HPDE6-E6E7 (cell line): ENCODE data around the gene SYNE3.
A peak's percentile ranks its signal among the peaks of the same experiment; 100 is the strongest.
"Not testable (repeated sequence)": the region's sequence is repeated elsewhere in the genome, so short reads cannot be mapped to it uniquely, and the experiment has no call there.

Experiments
- DNase-seq: peaks from one replicate; pipeline ENCODE4 v3.0.0; 2011; ENCODE audit warnings: missing footprints; ENCODE audit errors: extremely low spot score

The SYNE3 gene

GRCh38 chr14:95523815-95524448 lies 7.5 kb upstream of the SYNE3 start:
- no peak for DNase-seq

DNA sequence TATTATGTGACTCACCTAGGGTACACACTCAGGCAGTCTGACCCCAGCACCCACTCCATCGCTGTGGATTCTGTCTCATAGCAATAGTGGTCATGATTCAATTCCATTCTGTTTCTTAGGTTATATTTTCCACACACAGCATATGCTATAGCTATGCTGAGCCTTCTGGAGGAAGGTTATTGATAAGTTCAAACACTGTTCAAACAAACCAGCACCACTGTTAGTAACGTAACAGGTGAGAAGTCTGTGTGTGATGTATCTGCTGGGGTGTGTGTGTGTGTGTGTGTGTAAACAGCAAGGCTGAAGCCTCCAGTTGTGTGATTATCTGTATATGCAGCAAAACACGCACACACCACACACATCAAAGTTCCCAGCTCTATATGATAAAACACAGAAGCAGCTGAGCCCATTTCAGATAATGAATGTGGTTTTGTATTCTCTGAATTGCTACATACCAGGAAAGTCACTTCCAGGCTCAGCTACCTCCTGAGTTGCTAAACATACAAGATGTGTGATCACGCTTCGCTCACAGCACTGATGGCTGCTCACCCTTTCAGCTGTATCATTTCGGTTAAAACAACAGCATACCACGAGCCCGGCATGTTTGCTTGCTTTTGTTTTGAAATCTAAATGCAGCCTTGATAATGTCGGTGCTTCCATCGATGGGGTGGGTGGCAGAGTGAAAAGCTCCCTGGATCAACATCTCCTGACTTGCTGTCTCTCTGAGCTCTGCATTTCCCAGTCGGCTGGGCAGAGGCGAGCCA lies 6.8 kb upstream of the SYNE3 start:
- no peak for DNase-seq

DNA sequence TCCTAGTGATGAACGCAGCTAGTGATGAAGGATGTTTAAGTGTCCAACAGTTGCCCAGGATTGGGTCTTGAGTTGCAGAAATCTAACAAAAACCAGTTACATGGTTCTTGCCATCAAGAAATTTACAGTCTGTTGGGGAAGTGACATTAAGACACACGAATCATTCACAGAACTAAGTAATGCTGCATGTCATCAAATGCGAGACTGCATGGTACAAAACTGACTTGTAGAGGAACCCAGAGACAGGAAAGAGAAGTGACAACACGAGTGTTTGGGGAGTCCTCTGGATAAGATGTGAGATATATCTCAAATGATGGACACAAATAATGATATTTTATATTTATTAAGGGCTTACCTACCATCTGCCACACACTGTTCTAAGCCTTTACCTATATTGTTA lies 6.1 kb upstream of the SYNE3 start:
- DNase-seq: no peak

DNA sequence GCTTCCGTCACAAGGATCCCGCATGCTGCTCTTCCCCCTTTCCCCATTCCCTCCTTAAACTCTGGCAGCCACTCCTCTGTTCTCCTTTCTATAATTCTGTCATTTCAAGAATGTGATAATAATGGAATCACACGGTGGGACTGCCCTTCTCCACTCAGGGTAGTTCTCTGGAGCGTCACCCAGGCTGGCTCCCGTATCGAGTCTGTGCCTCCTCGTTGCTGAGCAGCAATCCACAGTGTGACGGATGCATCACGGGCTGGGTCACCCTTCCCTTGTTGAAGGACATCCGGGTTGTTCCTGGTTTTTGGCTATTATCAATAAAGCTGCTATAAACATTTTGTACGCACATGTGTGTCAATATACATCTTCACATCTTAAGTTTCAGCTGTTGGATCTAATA lies 5.7 kb upstream of the SYNE3 start:
- DNase-seq: no peak

- DNase-seq: no peak
Observed at GRCh38 chr14:95521001-95521400, 4.6 kb upstream of the SYNE3 start.

- no peak for DNase-seq
Observed at GRCh38 chr14:95520346-95520745, 3.9 kb upstream of the SYNE3 start.

- no peak for DNase-seq
Observed at GRCh38 chr14:95519699-95520098, 3.2 kb upstream of the SYNE3 start.

DNA sequence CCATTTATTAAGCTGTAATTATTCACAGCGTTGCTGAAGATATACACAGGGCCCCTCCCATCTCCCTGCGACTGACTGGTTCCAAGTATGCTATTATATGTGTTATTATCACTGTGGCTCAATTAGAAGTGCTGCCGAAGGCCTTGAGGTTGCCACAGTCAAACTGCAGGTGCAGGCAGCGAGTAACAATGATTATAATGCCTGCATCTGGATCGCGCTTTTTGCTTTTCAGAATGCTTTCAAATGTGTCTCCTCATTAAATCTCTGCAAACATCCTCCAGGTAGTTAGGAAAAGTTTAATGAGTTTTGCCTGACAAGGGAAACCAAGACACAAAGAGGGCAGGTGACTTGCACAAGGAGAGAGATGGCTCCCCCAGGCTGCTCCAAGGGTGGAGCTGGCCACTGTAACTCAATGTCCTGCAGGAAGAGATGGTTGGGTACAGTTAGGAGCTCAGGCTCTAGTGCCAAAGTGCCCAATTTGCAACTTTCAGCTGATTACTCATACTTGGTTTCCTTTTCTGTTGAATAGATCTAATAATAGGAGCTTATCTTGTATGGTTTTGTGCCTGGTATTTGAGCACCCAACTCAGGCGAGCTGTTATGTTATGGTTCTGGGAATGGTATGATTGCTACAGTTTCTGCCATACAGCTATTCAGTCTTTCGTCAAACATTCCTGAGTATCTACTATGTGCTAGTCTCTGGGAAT lies 1.7 kb upstream of the SYNE3 start:
- DNase-seq: no peak

DNA sequence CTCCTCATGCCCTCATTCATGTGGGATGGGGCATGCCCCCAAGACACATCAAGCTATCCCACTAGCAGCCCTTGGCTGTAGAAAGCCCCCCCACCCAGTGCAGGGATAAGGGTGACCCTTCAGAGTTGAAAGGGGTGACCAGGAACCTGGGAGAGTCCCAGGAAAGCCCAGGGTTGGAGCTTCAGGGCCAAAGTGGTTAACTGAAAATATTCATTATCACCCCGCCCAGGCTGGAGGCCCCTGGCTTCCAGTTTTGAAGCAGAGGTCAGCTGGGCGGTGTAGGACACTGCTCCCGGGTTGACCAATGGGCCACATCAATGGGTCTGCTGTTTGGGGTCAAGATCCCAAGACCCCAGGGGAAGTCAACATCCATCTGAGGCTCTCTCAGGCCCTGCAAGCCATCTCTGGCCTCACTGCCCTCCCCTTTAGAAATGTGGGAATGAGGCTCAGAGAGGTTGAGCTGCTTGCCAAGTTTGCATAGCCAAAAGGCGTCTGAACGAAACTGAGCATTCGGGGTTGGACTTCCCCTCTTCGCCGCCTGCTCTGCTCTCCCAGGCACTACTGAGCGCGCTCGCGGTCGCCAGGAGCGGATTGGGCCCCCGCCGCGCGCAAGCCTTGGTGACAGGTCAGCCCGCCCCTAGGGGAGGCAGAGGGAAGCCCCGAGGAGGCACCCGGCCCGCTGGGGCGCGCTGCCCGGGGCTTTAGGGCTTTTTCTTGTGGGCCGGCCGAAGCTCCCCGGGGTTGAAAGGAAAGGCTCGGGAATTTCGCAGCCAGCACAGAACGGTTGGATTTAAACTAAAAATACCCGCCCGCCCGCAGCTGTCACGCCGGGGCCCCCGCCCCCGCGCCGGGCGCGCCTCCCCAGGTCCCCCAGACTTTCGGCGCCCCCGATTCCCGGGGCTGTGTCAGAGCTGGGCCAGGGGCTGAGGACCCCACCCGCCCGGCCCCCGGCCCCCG lies 576 bp downstream of the SYNE3 start:
- no peak for DNase-seq

DNA sequence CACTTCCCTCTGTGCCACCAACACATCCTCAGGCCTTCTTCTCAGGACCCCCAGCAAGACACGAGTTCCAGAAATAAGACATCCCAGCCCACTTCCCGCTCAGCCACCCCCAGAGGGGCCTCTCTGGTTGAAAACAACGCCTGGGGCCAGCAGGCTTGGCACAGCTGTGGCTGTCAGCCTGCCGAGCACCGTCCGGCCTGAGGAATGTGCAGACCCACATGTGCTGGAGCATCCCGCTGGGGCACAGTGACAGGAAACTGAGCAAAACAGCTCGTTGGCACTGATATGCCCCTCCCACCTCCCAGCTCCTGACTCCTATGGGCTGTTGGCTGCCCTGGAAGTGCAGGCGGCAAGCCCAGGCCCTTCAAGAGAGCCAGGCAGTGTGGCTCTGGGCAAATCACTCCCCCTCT lies 1.4 kb downstream of the SYNE3 start:
- DNase-seq: no peak

- no peak for DNase-seq
Observed at GRCh38 chr14:95514131-95515079, 2.0 kb downstream of the SYNE3 start.

- no peak for DNase-seq
Observed at GRCh38 chr14:95513291-95513690, 3.2 kb downstream of the SYNE3 start.

- DNase-seq: no peak
Observed at GRCh38 chr14:95511687-95512086, 4.8 kb downstream of the SYNE3 start.

DNA sequence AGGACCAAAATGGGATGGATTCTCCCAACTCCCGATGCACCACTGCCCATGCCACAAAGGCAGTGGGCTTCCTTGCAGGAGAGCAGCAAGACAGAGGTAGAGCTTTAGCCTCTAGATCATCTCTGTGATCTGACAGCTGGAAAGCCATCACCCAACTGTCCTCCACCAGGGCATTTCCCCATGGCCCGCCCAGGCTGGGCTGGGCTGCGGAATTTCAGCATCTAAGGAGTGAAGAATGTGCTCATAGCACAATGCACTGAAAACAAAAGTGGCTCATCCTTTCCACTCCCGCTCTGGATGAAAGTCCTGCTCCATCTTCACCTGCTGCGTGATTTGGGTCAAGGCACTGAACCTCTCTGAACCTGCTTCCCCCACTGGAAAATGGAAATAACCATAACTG lies 5.6 kb downstream of the SYNE3 start:
- no peak for DNase-seq

DNA sequence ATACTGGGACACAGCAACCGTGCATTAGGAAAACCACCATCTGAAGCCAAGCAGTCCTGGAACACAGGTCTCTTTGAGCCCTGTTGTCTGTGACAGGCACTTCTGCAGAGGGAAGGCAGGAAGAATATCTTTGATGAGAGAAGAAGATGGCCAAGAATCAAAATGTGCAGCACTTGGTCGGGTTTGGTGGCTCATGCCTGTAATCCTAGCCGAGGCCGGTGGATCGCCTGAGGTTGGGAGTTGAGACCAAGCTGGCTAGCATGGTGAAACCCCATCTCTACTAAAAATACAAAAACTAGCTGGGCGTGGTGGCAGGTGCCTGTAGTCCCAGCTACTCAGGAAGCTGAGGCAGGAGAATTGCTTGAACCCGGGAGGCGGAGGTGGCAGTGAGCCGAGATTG lies 6.1 kb downstream of the SYNE3 start:
- not testable (repeated sequence) for DNase-seq

DNA sequence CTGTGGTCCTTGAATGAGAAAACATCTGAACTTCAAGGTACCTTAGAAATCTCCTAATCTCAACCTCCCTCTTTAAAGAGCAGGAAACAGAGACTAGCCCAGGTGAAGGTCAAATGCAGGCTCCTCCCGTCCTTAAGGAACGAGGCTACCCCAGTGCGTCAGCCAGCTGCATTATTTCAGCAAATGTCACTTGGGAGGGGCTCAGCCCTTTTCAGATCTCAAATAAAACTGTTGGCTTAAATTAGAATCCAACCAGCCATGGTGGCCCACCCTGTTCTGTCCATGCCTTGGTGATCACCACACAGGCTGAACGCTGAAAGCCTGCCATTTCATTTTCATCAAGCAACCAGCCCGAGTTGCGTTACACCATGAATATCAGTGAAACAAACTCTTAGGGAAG lies 7.0 kb downstream of the SYNE3 start:
- DNase-seq: no peak

DNA sequence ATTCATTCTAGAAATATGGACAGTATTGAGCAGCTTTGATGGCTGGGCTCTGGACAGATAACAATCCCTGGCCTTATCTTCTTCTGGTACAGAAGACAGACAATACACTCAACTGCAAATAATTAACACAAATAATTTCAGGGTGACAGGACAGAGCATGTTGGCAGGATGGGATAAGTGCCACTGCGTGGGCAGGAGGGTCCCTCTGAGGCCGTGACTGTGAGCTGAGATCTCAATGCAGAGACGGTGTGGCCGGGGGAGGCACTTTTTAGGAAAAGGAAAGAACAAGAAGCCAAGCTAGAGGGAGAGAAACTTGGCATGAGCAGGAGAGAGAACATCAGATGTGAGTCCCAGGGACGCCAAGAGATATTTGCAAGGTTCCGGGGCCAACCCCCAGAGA lies 8.1 kb downstream of the SYNE3 start:
- DNase-seq: no peak

DNA sequence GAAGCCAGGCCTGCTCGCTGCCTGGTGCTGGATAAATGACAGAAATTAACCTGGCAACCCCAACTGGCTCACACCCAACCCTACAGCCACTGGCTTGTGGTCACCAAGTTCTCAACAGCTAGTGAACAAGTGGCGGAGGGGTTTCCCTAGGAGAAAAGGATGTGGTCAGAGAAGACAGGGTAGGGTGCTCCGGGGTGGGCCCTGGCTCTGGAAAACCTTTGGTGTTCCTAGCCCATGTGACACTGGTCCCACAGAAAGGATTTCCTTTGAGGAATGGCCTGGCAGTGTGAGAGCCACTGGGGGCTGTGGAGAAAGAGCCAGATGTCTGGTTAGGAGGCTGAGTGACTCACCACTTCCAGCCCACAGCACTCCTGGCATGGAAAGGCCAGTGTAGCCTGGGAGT lies 8.7 kb downstream of the SYNE3 start:
- DNase-seq: peak; percentile 81

- peak; percentile 99 for DNase-seq
Observed at GRCh38 chr14:95507174-95507573, 9.3 kb downstream of the SYNE3 start.

- DNase-seq: no peak
Observed at GRCh38 chr14:95505030-95505589, 11.3 kb downstream of the SYNE3 start.
